Epithelial cell of esophagus (primary cell): Measurements from ENCODE around the gene VRK2.
"Not testable (repeated sequence)": the region's sequence is repeated elsewhere in the genome, so short reads cannot be mapped to it uniquely, and the experiment has no call there.

Experiments
- DNase-seq: peaks from one replicate; pipeline ENCODE4 v3.0.0; 2010; ENCODE audit warnings: low read depth
- H3K4me3 ChIP-seq: 2 replicates; pipeline ENCODE4 v1.5.1; 2011; ENCODE audit warnings: mild to moderate bottlenecking, low read length, control low read depth
- TF ChIP-seq, protein P1 (sequence below): IDR thresholded peaks from 2 replicates; pipeline ENCODE4 v1.5.1; 2011; ENCODE audit warnings: low read depth, mild to moderate bottlenecking, low read length, control low read depth, inconsistent platforms; ENCODE audit not compliant: insufficient read depth; ENCODE audit errors: missing control alignments

VRK2 gene

DNA sequence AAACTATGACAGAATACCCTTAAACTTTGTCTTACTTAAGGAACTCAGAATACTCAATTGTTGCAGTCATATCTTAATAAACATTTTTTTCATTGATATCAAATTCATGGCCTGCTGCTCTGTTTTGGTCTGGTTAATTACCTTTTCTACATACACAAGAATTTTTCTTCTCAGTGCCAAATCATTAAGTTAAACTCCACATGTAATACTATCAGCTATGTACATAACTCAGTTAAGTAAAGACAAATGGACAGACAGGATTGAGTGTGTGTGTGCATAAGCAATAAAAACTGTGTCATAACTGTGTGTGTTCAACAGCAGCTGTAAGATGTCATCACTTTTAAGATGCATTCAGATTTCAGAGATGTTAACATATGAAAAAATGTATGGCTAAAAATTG, 34.4 kb downstream of the VRK2 start:
- no peak for DNase-seq
- TF ChIP-seq, protein P1, sequence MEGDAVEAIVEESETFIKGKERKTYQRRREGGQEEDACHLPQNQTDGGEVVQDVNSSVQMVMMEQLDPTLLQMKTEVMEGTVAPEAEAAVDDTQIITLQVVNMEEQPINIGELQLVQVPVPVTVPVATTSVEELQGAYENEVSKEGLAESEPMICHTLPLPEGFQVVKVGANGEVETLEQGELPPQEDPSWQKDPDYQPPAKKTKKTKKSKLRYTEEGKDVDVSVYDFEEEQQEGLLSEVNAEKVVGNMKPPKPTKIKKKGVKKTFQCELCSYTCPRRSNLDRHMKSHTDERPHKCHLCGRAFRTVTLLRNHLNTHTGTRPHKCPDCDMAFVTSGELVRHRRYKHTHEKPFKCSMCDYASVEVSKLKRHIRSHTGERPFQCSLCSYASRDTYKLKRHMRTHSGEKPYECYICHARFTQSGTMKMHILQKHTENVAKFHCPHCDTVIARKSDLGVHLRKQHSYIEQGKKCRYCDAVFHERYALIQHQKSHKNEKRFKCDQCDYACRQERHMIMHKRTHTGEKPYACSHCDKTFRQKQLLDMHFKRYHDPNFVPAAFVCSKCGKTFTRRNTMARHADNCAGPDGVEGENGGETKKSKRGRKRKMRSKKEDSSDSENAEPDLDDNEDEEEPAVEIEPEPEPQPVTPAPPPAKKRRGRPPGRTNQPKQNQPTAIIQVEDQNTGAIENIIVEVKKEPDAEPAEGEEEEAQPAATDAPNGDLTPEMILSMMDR, result no peak
- H3K4me3 ChIP-seq, result no peak overlapping the region

DNA sequence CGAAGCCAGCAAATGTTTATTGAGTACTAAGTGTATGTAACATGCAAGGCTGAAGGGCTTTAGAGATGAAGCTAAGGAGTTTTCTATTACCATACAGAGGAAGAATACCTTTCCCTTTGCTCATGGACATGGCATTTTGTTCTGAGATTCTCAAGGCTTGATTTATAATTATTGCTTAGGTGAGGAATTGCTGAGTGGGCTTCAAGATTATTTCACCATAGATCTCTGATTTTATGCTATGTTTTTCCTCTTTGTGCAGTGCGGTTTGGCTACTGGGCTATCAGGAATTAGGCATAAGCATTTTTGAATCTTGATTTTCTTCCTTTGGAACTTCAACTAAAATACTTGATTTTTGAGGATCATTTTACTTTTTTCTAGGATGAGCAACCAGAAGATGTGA, 42.5 kb downstream of the VRK2 start:
- TF ChIP-seq, protein P1, result no peak
- no peak for DNase-seq
- H3K4me3 ChIP-seq, result no peak overlapping the region

DNA sequence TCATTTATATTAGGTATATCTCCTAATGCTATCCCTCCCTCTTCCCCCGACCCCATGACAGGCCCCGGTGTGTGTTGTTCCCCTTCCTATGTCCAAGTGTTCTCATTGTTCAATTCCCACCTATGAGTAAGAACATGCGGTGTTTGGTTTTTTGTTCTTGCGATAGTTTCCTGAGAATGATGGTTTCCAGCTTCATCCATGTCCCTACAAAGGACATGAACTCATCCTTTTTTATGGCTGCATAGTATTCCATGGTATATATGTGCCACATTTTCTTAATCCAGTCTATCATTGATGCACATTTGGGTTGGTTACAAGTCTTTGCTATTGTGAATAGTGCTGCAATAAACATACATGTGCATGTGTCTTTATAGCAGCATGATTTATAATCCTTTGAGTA, 46.2 kb downstream of the VRK2 start:
- H3K4me3 ChIP-seq, DNase-seq: not testable (repeated sequence)

DNA sequence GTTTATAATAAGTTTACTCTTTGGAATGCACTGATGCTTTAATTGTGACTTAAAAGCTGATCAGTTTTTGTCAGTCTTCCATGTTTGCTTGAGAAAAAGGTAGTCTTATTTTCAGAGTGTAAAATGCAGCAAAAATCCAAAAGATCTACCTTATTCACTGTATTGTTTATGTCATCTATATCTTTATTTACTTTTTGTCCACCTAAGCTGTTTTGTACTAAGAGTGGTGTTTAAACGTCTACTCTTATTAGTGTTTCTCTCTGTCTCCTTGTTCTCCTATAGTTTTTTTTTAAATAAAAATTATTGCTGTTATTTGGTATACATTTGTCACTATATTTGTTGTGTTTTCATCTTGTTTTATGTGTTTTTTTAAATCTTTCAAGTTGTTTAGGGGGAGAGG, 50.4 kb downstream of the VRK2 start:
- no peak for DNase-seq
- TF ChIP-seq, protein P1, result no peak
- no peak overlapping the region for H3K4me3 ChIP-seq

DNA sequence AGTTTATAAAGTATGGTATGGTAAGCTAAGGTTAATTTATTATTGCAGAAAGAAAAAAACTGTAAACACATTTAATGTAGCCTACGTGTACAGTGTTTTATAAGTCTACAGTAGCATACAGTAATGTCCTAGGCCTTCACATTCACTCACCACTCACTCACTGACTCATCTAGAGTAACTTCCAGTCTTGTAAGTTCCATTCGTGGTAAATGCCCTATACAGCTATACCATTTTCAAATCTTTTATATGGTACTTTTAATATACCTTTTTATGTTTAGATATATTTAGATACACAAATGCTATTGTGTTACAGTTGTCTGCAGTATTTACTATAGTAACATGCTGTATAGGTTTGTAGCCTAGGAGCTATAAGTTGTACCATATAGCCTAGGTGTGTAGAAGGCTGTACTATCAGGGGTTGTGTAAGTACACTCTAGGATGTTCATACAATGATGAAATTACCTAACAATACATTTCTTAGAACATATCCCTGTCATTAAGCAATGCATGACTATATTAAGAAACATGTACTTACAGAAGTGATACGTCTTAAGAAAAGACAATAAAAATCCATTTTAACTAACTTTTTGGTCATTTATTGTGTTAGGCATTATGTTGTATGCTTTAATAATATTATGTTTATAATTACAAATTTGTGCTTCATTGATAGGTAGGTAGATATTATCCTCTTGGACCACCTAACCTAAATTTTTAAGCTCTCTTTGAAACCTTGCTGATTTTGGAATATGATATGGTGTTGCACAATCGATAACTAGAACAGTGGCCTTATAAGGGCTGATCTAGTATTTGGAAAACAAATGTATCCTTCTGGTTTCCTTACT, 51.9 kb downstream of the VRK2 start:
- peak; percentile 84 for DNase-seq
- TF ChIP-seq, protein P1, result no peak
- no peak overlapping the region for H3K4me3 ChIP-seq

DNA sequence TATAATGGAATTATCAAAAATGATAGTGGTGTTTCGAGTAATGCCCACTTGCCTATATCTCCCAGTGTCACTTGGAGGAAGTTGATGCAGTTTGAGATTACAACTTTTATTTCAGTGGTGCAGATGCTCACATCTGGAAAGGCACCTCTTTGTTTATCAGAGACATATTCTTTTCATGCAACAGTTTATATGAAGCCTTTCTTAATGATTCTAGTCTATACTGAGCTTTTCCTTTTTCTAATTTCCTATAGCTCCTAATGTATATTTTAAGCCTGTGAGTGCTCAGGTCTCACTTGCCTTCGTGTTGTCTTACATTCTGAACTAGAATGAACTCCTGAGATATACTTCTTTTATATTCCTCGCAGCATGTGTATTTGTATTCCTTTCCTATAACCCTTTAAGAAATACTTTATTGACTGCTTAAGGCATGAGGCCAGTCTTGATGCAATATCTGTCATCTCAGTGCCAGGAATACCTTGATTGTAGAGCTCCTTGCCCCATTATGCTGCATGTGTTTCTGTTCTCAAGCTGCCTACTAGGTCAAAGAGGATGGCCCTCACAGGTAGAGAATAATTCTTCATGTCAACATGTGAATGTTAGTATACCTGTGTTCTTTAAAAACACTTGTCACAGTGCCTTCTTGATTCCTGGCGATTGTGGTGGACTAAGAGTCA, 52.6 kb downstream of the VRK2 start:
- H3K4me3 ChIP-seq, result no peak overlapping the region
- TF ChIP-seq, protein P1, result no peak
- DNase-seq, result no peak

DNA sequence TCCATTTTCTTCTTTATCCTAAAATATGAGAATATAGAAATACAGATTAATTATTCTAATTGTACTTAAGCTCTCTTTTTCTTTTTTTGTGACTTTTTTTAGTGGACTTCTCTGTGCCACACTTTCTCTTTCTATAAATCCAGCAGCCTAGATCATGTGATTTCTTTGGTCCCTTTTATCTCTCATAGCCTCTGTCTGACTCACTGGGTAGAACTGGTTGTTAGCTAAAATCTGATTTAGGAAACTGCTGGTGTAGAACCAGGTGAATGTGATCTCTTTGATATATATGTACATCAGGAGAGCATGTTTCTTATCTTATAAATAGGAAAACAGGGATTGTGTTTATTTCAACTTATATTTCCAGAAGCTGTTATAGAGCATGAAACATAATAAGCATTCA, 54.9 kb downstream of the VRK2 start:
- TF ChIP-seq, protein P1, result no peak
- H3K4me3 ChIP-seq, result no peak overlapping the region
- peak; percentile 36 for DNase-seq
